K562 (cell line): ENCODE data around the gene PRSS12. TPM values are rescaled to one million over a fixed set of nuclear protein-coding genes. Genes with fewer than 3 reads are reported as not detected.

Source experiments
- ATAC-seq: fragments of 200-7000 bp; cut with Tn5 transposase; 3 replicates; pipeline ENCODE4 v1.9.1; 2020; ENCODE audit warnings: moderate library complexity
- BruUV-seq: library from RNA; stranded (reverse); fragments of 400-500 nt; replicated peaks from 2 replicates; lab custom pipeline; 2021; lab: Mats Ljungman, UMichigan
- CTCF ChIA-PET: fragments of 300-600 bp; formaldehyde crosslinking; extraction: SDS; loops from one replicate; lab custom pipeline; 2021; ENCODE audit warnings: low intra/inter-chr PET ratio; lab: Yijun Ruan, JAX
- POLR2A ChIA-PET: fragments of 300-600, 350-650 bp; sonication (Branson Sonifier 250); formaldehyde crosslinking; extraction: SDS; loops from one replicate; lab custom pipeline; 2021; ENCODE audit warnings: antibody characterized with exemption, inconsistent platforms; lab: Yijun Ruan, JAX
- DNase-seq, 4 experiments: peaks; one replicate each; pipeline versions ENCODE4 v3.0.0 to v3.0.0-alpha.2; 2011 to 2018; ENCODE audit warnings: low spot score in 3 of 4, mixed read lengths in 3 of 4; ENCODE audit errors: extremely low read depth in 1 of 4
- FAIRE-seq: peaks from 2 replicates; lab custom pipeline; 2011; peaks lifted over from hg19 to GRCh38; lab: Jason Lieb, UNC
- H2AFZ ChIP-seq: 2 replicates; pipeline ENCODE4 v1.6.0; 2011; ENCODE audit warnings: low read depth, low read length, control low read depth, inconsistent platforms
- H3K27ac ChIP-seq: fragments of 200-600 bp; 3 replicates; pipeline ENCODE4 v1.8.0; 2011; ENCODE audit warnings: low read depth, mild to moderate bottlenecking, control low read depth, inconsistent platforms, low read length, moderate library complexity, mixed read lengths; ENCODE audit errors: extremely low read depth
- H3K27me3 ChIP-seq, 2 experiments: fragments of 300-600 bp in 1 of 2; 2 replicates in 1 of 2; 3 replicates in 1 of 2; pipeline versions ENCODE4 v1.6.0 to v1.8.0; 2011; ENCODE audit warnings: inconsistent platforms in 2 of 2, low read length in 2 of 2, mild to moderate bottlenecking in 1 of 2, mixed read lengths in 1 of 2, moderate library complexity in 1 of 2; ENCODE audit not compliant: control insufficient read depth in 2 of 2, insufficient read depth in 2 of 2
- H3K36me3 ChIP-seq: fragments of 300-600 bp; 3 replicates; pipeline ENCODE4 v1.8.0; 2011; ENCODE audit warnings: mild to moderate bottlenecking, low read length, inconsistent platforms; ENCODE audit not compliant: control insufficient read depth, insufficient read depth
- H3K4me1 ChIP-seq, 2 experiments: fragments of 200-600 bp in 1 of 2; replicated peaks in 1 of 2; 2 replicates in 1 of 2; 3 replicates in 1 of 2; pipeline versions ENCODE4 v1.5.1 to v1.8.0; 2011; ENCODE audit warnings: inconsistent platforms in 2 of 2, low read length in 2 of 2, mild to moderate bottlenecking in 1 of 2, mixed read lengths in 1 of 2, moderate library complexity in 1 of 2; ENCODE audit not compliant: control insufficient read depth in 2 of 2, insufficient read depth in 2 of 2
- H3K4me2 ChIP-seq: 2 replicates; pipeline ENCODE4 v1.6.1; 2011; ENCODE audit warnings: low read length, control low read depth, inconsistent platforms, mixed read lengths; ENCODE audit not compliant: insufficient read depth
- H3K4me3 ChIP-seq: fragments of 200-600 bp; sonication (generic), shearing (Covaris generic); 2 replicates; pipeline ENCODE4 v1.5.1; 2016; ENCODE audit warnings: control low read depth, inconsistent platforms
- H3K79me2 ChIP-seq: fragments of 200-600 bp; 3 replicates; pipeline ENCODE4 v1.8.0; 2011; ENCODE audit warnings: low read length, inconsistent platforms; ENCODE audit not compliant: control insufficient read depth, insufficient read depth
- H3K9ac ChIP-seq, 2 experiments: 2 replicates each; pipeline versions ENCODE4 v1.6.0 to v1.6.1; 2011; ENCODE audit warnings: low read depth in 2 of 2, low read length in 2 of 2, control low read depth in 1 of 2, inconsistent platforms in 1 of 2, mild to moderate bottlenecking in 1 of 2, mixed read lengths in 1 of 2; ENCODE audit not compliant: insufficient read depth in 1 of 2
- H3K9me1 ChIP-seq: one replicate; pipeline ENCODE4 v1.6.0; 2011; ENCODE audit warnings: inconsistent platforms, mild to moderate bottlenecking, low read length, moderate library complexity; ENCODE audit not compliant: control insufficient read depth, insufficient read depth
- H3K9me3 ChIP-seq: replicated peaks from 2 replicates; pipeline ENCODE4 v1.5.1; 2011; ENCODE audit warnings: low read depth, low read length, inconsistent platforms; ENCODE audit not compliant: control insufficient read depth, insufficient read depth
- H4K20me1 ChIP-seq: replicated peaks from 2 replicates; pipeline ENCODE4 v1.6.1; 2011; ENCODE audit warnings: low read length, inconsistent platforms, mixed read lengths; ENCODE audit not compliant: control insufficient read depth, insufficient read depth
- EP300 ChIP-seq: IDR thresholded peaks from 2 replicates; pipeline ENCODE4 v1.6.1; 2012; ENCODE audit warnings: low read length, improper control_type of control experiment
- ETV1 ChIP-seq: fragments of 450-650 bp; conservative IDR thresholded peaks from 2 replicates; pipeline ENCODE4 v1.6.1; 2016; ENCODE audit warnings: missing genetic modification characterization, control low read depth, low read depth, missing compliant biosample characterization
- HDAC3 ChIP-seq: fragments of 450-650 bp; IDR thresholded peaks from 2 replicates; pipeline ENCODE4 v1.6.1; 2018; ENCODE audit warnings: borderline replicate concordance, mild to moderate bottlenecking, moderate library complexity; ENCODE audit not compliant: partially characterized antibody
- MCM3 ChIP-seq: fragments of 450-650 bp; IDR thresholded peaks from 2 replicates; pipeline ENCODE4 v1.6.1; 2016
- RHOXF2B ChIP-seq: fragments of 250-450 bp; sonication (Bioruptor Pico); conservative IDR thresholded peaks from 2 replicates; pipeline ENCODE4 v1.5.1; 2021
- SRSF3 ChIP-seq: fragments of 200-400 bp; formaldehyde crosslinking; IDR thresholded peaks from 2 replicates; pipeline ENCODE4 v1.6.1; 2016; ENCODE audit warnings: mild to moderate bottlenecking, low read length, moderate library complexity; ENCODE audit not compliant: insufficient read depth
- ZKSCAN8 ChIP-seq: fragments of 200-800 bp; sonication (Bioruptor generic); IDR thresholded peaks from 2 replicates; pipeline ENCODE4 v1.6.1; 2016; ENCODE audit warnings: missing genetic modification characterization, missing compliant biosample characterization
- ZNF174 ChIP-seq: fragments of 250-450 bp; sonication (Bioruptor Pico); IDR thresholded peaks from 2 replicates; pipeline ENCODE4 v1.4.0; 2020; ENCODE audit warnings: mild to moderate bottlenecking
- ZNF184 ChIP-seq: sonication (generic); formaldehyde crosslinking; IDR thresholded peaks from 2 replicates; pipeline ENCODE4 v1.5.0; 2020; ENCODE audit warnings: missing genetic modification reagents
- ZNF589 ChIP-seq: fragments of 200-800 bp; sonication (Bioruptor generic); IDR thresholded peaks from 2 replicates; pipeline ENCODE4 v1.6.1; 2016; ENCODE audit warnings: low read depth, missing genetic modification characterization, missing compliant biosample characterization
- WGBS: fragments of 100-300 bp; shearing (Covaris generic); methylation state at CpG from one replicate; pipeline ENCODE4 v1.1.6; 2016; ENCODE audit warnings: low coverage, mixed read lengths; ENCODE audit not compliant: insufficient coverage; ENCODE audit errors: missing lambda C conversion rate; 5-methylcytosine and 5-hydroxymethylcytosine counted together
- in situ Hi-C: fragments of 300-500 bp; cut with MboI; formaldehyde crosslinking; loops from 4 replicates; pipeline ENCODE4 v1.15.0; 2018; ENCODE audit warnings: inconsistent platforms, mixed read lengths
- intact Hi-C: fragments of 100-400 bp; cut with micrococcal nuclease; formaldehyde crosslinking; loops from 2 replicates; pipeline ENCODE4 v1.14.2; 2022
- polyA plus RNA-seq, 8 experiments: library from polyadenylated mRNA; depleted of rRNA in 4 of 8; stranded (reverse) in 5 of 8; unstranded in 3 of 8; fragments of >200 nt; fragmentation: Nextera tagmentation in 2 of 8; fragmentation: Illumina TruSeq in 1 of 8; extraction: Ambion mirVana in 2 of 8; extraction: Trizol in 1 of 8; gene quantifications; 2 replicates each; pipeline versions ENCODE4 v1.2.1 to v1.2.3, GENCODE V29; 2011 to 2014; ENCODE audit warnings: inconsistent platforms in 1 of 8, missing spikeins in 1 of 8
- total RNA-seq, 7 experiments: library from RNA; depleted of rRNA in 6 of 7; stranded (reverse); fragments of >200 nt in 6 of 7; fragmentation: Illumina TruSeq in 2 of 7; extraction: Trizol in 2 of 7; gene quantifications; 2 replicates each; pipeline versions ENCODE4 v1.2.1 to v1.2.3, GENCODE V29; 2011 to 2021; ENCODE audit warnings: low replicate concordance in 1 of 7
- TF ChIP-seq, protein P1 (sequence below): fragments of 250-450 bp; sonication (Bioruptor Pico); IDR thresholded peaks from 2 replicates; pipeline ENCODE4 v1.4.0; 2020; ENCODE audit warnings: mild to moderate bottlenecking, moderate library complexity
- TF ChIP-seq, protein P2 (sequence below): fragments of 250-450 bp; sonication (Bioruptor Pico); IDR thresholded peaks from 2 replicates; pipeline ENCODE4 v1.4.0; 2020; ENCODE audit warnings: mild to moderate bottlenecking, moderate library complexity
- TF ChIP-seq, protein P3 (sequence below): fragments of 250-450 bp; sonication (Bioruptor Pico); IDR thresholded peaks from 2 replicates; pipeline ENCODE4 v1.8.0; 2021; ENCODE audit warnings: moderate library complexity, mild to moderate bottlenecking, inconsistent platforms

The PRSS12 gene
- total and polyA plus RNA-seq, 9 of the 15 experiments (the other 6 are each of a cell fraction or from before 2014, with no cell fraction given): 0.06 to 0.11 (median 0.09) TPM; not detected in 6

DNA sequence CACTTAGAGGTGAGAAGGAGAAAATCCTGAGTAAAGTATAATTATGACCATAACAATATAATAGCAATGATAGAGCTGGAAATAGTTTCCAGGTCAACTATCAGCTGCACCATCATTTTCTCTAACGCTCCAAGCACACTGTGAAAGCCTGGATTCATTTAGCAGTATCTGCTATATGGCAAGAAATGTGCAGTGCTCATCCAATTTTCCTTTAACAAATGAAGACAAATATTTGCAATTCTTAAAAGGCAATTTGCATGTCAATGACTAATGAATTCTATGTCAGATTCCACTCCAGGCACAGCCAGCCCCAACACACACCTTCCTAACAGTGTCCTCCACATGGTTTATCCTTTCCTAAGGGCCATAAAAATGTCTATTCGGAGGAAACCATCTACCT, 12.7 kb downstream of the PRSS12 start (continued):
- TF ChIP-seq, protein P1, sequence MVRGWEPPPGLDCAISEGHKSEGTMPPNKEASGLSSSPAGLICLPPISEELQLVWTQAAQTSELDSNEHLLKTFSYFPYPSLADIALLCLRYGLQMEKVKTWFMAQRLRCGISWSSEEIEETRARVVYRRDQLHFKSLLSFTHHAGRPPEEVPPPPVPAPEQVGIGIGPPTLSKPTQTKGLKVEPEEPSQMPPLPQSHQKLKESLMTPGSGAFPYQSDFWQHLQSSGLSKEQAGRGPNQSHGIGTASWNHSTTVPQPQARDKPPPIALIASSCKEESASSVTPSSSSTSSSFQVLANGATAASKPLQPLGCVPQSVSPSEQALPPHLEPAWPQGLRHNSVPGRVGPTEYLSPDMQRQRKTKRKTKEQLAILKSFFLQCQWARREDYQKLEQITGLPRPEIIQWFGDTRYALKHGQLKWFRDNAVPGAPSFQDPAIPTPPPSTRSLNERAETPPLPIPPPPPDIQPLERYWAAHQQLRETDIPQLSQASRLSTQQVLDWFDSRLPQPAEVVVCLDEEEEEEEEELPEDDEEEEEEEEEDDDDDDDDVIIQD: no peak
- TF ChIP-seq ZNF174 (CRISPR knock-in tag) (no peak), HDAC3 (no peak)

DNA sequence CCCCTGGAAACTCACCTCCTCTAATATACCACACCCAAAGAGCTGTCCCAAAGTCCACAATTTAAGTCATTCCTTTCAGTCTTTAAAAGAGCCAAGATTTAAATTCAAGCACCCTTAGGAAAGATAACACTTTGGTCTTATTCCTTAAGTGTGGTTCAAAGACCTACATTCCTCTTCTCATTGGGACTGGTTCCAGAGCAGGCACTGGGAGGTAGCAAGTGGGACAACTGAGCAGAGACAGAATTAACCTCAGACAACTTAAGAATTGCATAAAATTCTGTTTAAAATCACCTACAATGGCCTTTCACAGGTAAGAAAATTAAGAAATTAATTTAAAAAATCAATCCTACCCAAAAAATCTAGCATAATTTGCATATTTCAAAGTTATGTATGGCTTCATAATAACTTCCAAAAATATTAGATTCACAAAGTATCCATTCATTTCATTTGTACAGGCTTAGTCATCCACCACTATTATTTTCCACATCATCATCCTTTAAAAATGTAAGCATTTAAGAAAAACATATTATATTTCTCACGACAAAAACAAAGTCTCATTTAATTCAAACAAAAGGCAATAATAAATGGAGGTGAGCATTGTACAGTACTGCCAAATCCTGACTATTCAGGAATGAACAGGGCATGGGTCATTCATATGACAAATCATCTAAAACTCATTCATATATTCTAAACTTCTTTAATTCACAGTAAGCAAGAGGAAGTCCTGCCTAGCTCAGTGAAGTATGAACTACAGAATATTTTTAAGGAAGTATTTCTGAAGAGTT, 13.6 kb downstream of the PRSS12 start:
- no peak overlapping the region for H3K9ac ChIP-seq
- ChIA-PET CTCF (no interaction called here), POLR2A (no interaction called here)
- H2AFZ ChIP-seq: no peak overlapping the region
- 0% methylated on average over 1 of the region's 1 CpG for WGBS
- H3K27me3 ChIP-seq: no peaks in the 10 kb centered on the region
- BruUV-seq: no TSS peak
- no peaks in the 10 kb centered on the region for H4K20me1 ChIP-seq
- no peak overlapping the region for H3K27ac ChIP-seq
- H3K9me3 ChIP-seq: no peaks in the 10 kb centered on the region
- no peak for FAIRE-seq
- no peak overlapping the region for H3K4me2 ChIP-seq
- intact Hi-C loops (no loop called here), in situ Hi-C loops (no loop called here)
- H3K4me3 ChIP-seq: no peak overlapping the region
- no peak for ATAC-seq
- H3K4me1 ChIP-seq: no peaks in the 10 kb centered on the region
- no peaks in the 10 kb centered on the region for H3K36me3 ChIP-seq
- no peaks in the 10 kb centered on the region for H3K79me2 ChIP-seq
- no peak for DNase-seq
- H3K9me1 ChIP-seq: no peaks in the 10 kb centered on the region
- TF ChIP-seq ZKSCAN8 (no peak), RHOXF2B (CRISPR knock-in tag) (no peak), ETV1 (tag) (no peak), SRSF3 (no peak), MCM3 (no peak), ZNF589 (CRISPR knock-in tag) (no peak), EP300 (no peak), ZNF184 (CRISPR knock-in tag) (no peak)
- TF ChIP-seq, protein P2, sequence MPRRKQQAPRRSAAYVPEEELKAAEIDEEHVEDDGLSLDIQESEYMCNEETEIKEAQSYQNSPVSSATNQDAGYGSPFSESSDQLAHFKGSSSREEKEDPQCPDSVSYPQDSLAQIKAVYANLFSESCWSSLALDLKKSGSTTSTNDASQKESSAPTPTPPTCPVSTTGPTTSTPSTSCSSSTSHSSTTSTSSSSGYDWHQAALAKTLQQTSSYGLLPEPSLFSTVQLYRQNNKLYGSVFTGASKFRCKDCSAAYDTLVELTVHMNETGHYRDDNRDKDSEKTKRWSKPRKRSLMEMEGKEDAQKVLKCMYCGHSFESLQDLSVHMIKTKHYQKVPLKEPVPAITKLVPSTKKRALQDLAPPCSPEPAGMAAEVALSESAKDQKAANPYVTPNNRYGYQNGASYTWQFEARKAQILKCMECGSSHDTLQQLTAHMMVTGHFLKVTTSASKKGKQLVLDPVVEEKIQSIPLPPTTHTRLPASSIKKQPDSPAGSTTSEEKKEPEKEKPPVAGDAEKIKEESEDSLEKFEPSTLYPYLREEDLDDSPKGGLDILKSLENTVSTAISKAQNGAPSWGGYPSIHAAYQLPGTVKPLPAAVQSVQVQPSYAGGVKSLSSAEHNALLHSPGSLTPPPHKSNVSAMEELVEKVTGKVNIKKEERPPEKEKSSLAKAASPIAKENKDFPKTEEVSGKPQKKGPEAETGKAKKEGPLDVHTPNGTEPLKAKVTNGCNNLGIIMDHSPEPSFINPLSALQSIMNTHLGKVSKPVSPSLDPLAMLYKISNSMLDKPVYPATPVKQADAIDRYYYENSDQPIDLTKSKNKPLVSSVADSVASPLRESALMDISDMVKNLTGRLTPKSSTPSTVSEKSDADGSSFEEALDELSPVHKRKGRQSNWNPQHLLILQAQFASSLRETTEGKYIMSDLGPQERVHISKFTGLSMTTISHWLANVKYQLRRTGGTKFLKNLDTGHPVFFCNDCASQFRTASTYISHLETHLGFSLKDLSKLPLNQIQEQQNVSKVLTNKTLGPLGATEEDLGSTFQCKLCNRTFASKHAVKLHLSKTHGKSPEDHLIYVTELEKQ (CRISPR knock-in tag): no peak
- TF ChIP-seq, protein P3, sequence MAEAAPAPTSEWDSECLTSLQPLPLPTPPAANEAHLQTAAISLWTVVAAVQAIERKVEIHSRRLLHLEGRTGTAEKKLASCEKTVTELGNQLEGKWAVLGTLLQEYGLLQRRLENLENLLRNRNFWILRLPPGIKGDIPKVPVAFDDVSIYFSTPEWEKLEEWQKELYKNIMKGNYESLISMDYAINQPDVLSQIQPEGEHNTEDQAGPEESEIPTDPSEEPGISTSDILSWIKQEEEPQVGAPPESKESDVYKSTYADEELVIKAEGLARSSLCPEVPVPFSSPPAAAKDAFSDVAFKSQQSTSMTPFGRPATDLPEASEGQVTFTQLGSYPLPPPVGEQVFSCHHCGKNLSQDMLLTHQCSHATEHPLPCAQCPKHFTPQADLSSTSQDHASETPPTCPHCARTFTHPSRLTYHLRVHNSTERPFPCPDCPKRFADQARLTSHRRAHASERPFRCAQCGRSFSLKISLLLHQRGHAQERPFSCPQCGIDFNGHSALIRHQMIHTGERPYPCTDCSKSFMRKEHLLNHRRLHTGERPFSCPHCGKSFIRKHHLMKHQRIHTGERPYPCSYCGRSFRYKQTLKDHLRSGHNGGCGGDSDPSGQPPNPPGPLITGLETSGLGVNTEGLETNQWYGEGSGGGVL (CRISPR knock-in tag): no peak
